CD14-positive monocyte (primary cell): ENCODE data around the gene LIN7A. TPM values are rescaled to one million over a fixed set of nuclear protein-coding genes. Genes with fewer than 3 reads are reported as not detected.
A peak's percentile ranks its signal among the peaks of the same experiment; 100 is the strongest.

Source experiments
- DNase-seq, 3 donors: peaks; one replicate each; pipeline ENCODE4 v3.0.0-alpha.2; 2011 to 2022
- H2AFZ ChIP-seq: 2 replicates; pipeline ENCODE4 v1.6.0; 2012; ENCODE audit warnings: mild to moderate bottlenecking, low read depth, low read length, inconsistent platforms; ENCODE audit not compliant: insufficient read depth, poor library complexity, severe bottlenecking
- H3K27ac ChIP-seq, 2 donors: 1 replicate in 1 of 2; 2 replicates in 1 of 2; pipeline ENCODE4 v1.5.1; 2012 to 2013; ENCODE audit warnings: low read length in 2 of 2, control low read depth in 1 of 2, inconsistent platforms in 1 of 2, low read depth in 1 of 2, mild to moderate bottlenecking in 1 of 2
- H3K27me3 ChIP-seq, 2 donors: one replicate each; pipeline versions ENCODE4 v1.6.0 to v1.6.1; 2011 to 2013; ENCODE audit warnings: low read length in 2 of 2; ENCODE audit not compliant: control insufficient read depth in 2 of 2, insufficient read depth in 2 of 2
- H3K36me3 ChIP-seq, 2 donors: replicated peaks in 1 of 2; 1 replicate in 1 of 2; 2 replicates in 1 of 2; pipeline versions ENCODE4 v1.5.1 to v1.6.1; 2012 to 2013; ENCODE audit warnings: low read length in 2 of 2, control low read depth in 1 of 2, inconsistent platforms in 1 of 2, mild to moderate bottlenecking in 1 of 2; ENCODE audit not compliant: insufficient read depth in 2 of 2, control insufficient read depth in 1 of 2
- H3K4me1 ChIP-seq, 2 donors: 1 replicate in 1 of 2; 2 replicates in 1 of 2; pipeline versions ENCODE4 v1.5.1 to v1.6.1; 2012 to 2013; ENCODE audit warnings: low read length in 2 of 2, control low read depth in 1 of 2, inconsistent platforms in 1 of 2, mild to moderate bottlenecking in 1 of 2, moderate library complexity in 1 of 2; ENCODE audit not compliant: insufficient read depth in 2 of 2, control insufficient read depth in 1 of 2
- H3K4me2 ChIP-seq: replicated peaks from 2 replicates; pipeline ENCODE3; 2012; ENCODE audit warnings: low read length, moderate library complexity, mild to moderate bottlenecking; ENCODE audit not compliant: poor library complexity, severe bottlenecking; ENCODE audit errors: extremely low read depth
- H3K4me3 ChIP-seq, 3 experiments: fragments of 200-600 bp in 1 of 3; sonication (generic) in 1 of 3; replicated peaks in 1 of 3; 1 replicate in 2 of 3; 2 replicates in 1 of 3; pipeline ENCODE4 v1.5.1; 2011 to 2013; ENCODE audit warnings: low read length in 3 of 3, mild to moderate bottlenecking in 3 of 3, control low read depth in 2 of 3, low read depth in 2 of 3, inconsistent platforms in 1 of 3, moderate library complexity in 1 of 3
- H3K79me2 ChIP-seq: 2 replicates; pipeline ENCODE4 v1.6.0; 2012; ENCODE audit warnings: mild to moderate bottlenecking, control low read depth, inconsistent platforms, low read length, moderate library complexity; ENCODE audit not compliant: insufficient read depth
- H3K9ac ChIP-seq: 2 replicates; pipeline ENCODE4 v1.6.0; 2017; ENCODE audit warnings: low read length, mild to moderate bottlenecking; ENCODE audit not compliant: insufficient read depth, poor library complexity, severe bottlenecking
- H3K9me3 ChIP-seq, 2 donors: replicated peaks in 1 of 2; 1 replicate in 1 of 2; 2 replicates in 1 of 2; pipeline versions ENCODE4 v1.5.1 to v1.6.1; 2012 to 2013; ENCODE audit warnings: low read length in 2 of 2, control low read depth in 1 of 2; ENCODE audit not compliant: control insufficient read depth in 1 of 2, insufficient read depth in 1 of 2
- H4K20me1 ChIP-seq: 2 replicates; pipeline ENCODE4 v1.6.0; 2012; ENCODE audit warnings: mild to moderate bottlenecking, low read length, control low read depth, moderate library complexity; ENCODE audit not compliant: insufficient read depth
- H3K27ac Mint-ChIP-seq, 7 donors: one replicate each; pipeline ENCODE4 v1.8.0; 2020; ENCODE audit warnings: mild to moderate bottlenecking in 7 of 7, mixed read lengths in 7 of 7, moderate library complexity in 6 of 7, inconsistent platforms in 2 of 7
- H3K27me3 Mint-ChIP-seq, 3 donors: one replicate each; pipeline ENCODE4 v1.8.0; 2021 to 2022; ENCODE audit warnings: low read depth in 3 of 3, mild to moderate bottlenecking in 3 of 3, mixed read lengths in 3 of 3, moderate library complexity in 3 of 3, inconsistent platforms in 1 of 3
- H3K36me3 Mint-ChIP-seq, 2 donors: one replicate each; pipeline ENCODE4 v1.8.0; 2020; ENCODE audit warnings: mixed read lengths in 2 of 2, inconsistent platforms in 1 of 2, mild to moderate bottlenecking in 1 of 2
- H3K4me1 Mint-ChIP-seq: one replicate; pipeline ENCODE4 v1.8.0; 2020; ENCODE audit warnings: mild to moderate bottlenecking, mixed read lengths
- H3K4me3 Mint-ChIP-seq, 2 donors: one replicate each; pipeline ENCODE4 v1.8.0; 2020; ENCODE audit warnings: mild to moderate bottlenecking in 2 of 2, mixed read lengths in 2 of 2, moderate library complexity in 1 of 2
- H3K9me3 Mint-ChIP-seq, 7 donors: one replicate each; pipeline ENCODE4 v1.8.0; 2020 to 2022; ENCODE audit warnings: mixed read lengths in 7 of 7, mild to moderate bottlenecking in 6 of 7, moderate library complexity in 6 of 7, inconsistent platforms in 2 of 7
- WGBS: methylation state at CpG from one replicate; pipeline ENCODE4 v1.1.5; 2013; ENCODE audit warnings: missing lambda C conversion rate; ENCODE audit not compliant: insufficient coverage; 5-methylcytosine and 5-hydroxymethylcytosine counted together
- intact Hi-C, 2 donors: fragments of 100-400 bp; cut with micrococcal nuclease; formaldehyde crosslinking; loops; one replicate each; pipeline versions ENCODE4 v1.15.0 to v1.15.1; 2023
- polyA plus RNA-seq, 3 donors: library from polyadenylated mRNA; depleted of rRNA in 1 of 3; unstranded in 2 of 3; stranded (reverse) in 1 of 3; fragments of 300-500 nt in 2 of 3; fragments of >200 nt in 1 of 3; fragmentation: Illumina TruSeq in 2 of 3; gene quantifications; 1 replicate in 2 of 3; 2 replicates in 1 of 3; pipeline ENCODE4 v1.2.3, GENCODE V29; 2012 to 2021
- small RNA-seq: library from RNA; depleted of rRNA; stranded (forward); fragments of <200 nt; gene quantifications from one replicate; pipeline ENCODE3, GENCODE V24; 2012; ENCODE audit warnings: low read depth; ENCODE audit not compliant: insufficient read length
- TF ChIP-seq, protein P1 (sequence below): fragments of 200-600 bp; IDR thresholded peaks from one replicate; pipeline ENCODE4 v1.8.0; 2022; ENCODE audit warnings: antibody characterized with exemption, mild to moderate bottlenecking

Gene LIN7A
- polyA plus RNA-seq, 3 donors, result 8.0 to 16.6 (median 15.2) TPM

DNA sequence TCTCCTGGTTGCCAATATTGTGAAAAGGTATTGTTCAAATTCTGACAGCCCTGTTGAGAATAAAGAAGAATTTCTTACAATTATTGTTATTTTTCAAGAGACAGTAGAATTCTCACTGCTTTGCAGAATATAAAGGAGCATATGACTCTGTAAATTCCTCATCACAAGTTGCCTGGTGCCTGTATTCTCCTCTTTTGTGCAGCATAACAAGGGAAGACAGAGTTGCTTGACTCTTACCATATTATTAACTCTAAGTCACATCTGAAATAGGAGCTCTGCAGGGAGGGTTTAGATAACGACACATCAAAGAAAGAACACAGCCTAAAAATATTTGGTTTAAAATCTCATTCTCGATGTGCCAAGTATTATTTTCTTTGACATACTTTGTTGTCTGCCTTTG is 189.9 kb downstream of the LIN7A start:
- Histone ChIP-seq H3K9ac (no peak overlapping the region), H3K4me1 (no peaks in the 10 kb centered on the region), H3K4me2 (no peak overlapping the region), H3K9me3 (no peaks in the 10 kb centered on the region), H3K27ac (no peak overlapping the region), H3K4me3 (no peak overlapping the region), H3K79me2 (no peaks in the 10 kb centered on the region), H2AFZ (no peak overlapping the region), H4K20me1 (no peaks in the 10 kb centered on the region), H3K36me3 (no peaks in the 10 kb centered on the region), H3K27me3 (no peaks in the 10 kb centered on the region)
- H3K4me1 Mint-ChIP-seq, result no peaks in the 10 kb centered on the region
- TF ChIP-seq, protein P1, sequence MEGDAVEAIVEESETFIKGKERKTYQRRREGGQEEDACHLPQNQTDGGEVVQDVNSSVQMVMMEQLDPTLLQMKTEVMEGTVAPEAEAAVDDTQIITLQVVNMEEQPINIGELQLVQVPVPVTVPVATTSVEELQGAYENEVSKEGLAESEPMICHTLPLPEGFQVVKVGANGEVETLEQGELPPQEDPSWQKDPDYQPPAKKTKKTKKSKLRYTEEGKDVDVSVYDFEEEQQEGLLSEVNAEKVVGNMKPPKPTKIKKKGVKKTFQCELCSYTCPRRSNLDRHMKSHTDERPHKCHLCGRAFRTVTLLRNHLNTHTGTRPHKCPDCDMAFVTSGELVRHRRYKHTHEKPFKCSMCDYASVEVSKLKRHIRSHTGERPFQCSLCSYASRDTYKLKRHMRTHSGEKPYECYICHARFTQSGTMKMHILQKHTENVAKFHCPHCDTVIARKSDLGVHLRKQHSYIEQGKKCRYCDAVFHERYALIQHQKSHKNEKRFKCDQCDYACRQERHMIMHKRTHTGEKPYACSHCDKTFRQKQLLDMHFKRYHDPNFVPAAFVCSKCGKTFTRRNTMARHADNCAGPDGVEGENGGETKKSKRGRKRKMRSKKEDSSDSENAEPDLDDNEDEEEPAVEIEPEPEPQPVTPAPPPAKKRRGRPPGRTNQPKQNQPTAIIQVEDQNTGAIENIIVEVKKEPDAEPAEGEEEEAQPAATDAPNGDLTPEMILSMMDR, result no peak
- intact Hi-C loops, result no loop called here
- no peaks in the 10 kb centered on the region for H3K36me3 Mint-ChIP-seq
- no CpG with 5 or more reads among the region's 2 CpGs for WGBS
- no peak overlapping the region for H3K27ac Mint-ChIP-seq
- H3K27me3 Mint-ChIP-seq, result peaks cover 0 to 15% (median 2%) of the 10 kb centered on the region in 3 donors
- H3K4me3 Mint-ChIP-seq, result no peak overlapping the region
- DNase-seq, result no peak
- H3K9me3 Mint-ChIP-seq, result peaks cover 0 to 4% (median 0%) of the 10 kb centered on the region in 7 donors

DNA sequence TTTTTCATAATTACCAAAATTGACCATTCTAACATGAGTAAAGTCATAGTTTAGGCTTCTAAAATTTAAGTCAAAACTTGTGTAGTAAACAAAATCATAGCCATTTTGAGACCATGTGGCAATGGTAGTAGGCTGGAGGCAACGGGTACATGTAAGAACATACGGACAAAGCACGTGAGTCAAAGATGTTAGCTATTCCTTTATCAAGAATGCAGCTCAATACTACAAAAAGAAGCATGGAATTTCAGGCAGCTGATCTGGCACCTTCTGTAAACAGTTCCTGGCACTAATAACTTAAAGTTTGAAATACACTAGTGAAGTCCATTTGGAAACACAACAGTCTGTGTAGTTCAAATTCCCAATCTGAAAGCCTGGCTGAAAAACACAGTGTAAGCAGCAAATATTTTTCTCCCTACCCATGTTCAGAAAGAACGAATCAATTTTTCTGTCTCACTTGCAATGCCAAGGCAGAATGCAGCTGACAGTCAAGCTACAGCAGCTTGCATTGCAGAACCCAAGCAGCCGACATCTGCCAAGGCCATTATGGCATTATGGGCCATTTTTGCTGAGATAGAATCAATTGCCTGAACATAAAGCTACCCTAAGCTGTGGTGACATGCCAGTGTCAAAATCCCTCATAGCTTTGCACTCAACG is 191.8 kb downstream of the LIN7A start:
- Histone ChIP-seq H3K79me2 (no peaks in the 10 kb centered on the region), H3K4me1 (no peaks in the 10 kb centered on the region), H3K36me3 (no peaks in the 10 kb centered on the region), H3K4me2 (no peak overlapping the region), H3K27me3 (no peaks in the 10 kb centered on the region), H2AFZ (no peak overlapping the region), H4K20me1 (no peaks in the 10 kb centered on the region), H3K9me3 (no peaks in the 10 kb centered on the region), H3K27ac (no peak overlapping the region), H3K9ac (no peak overlapping the region), H3K4me3 (no peak overlapping the region)
- peaks cover 0 to 25% (median 3%) of the 10 kb centered on the region in 3 donors for H3K27me3 Mint-ChIP-seq
- H3K36me3 Mint-ChIP-seq, result no peaks in the 10 kb centered on the region
- no peaks in the 10 kb centered on the region for H3K4me1 Mint-ChIP-seq
- 67% methylated on average over 3 of the region's 6 CpGs for WGBS
- TF ChIP-seq, protein P1, result no peak
- peaks cover 0 to 4% (median 0%) of the 10 kb centered on the region in 7 donors for H3K9me3 Mint-ChIP-seq
- intact Hi-C loops, result no loop called here
- peak overlapping the region in 1 of 7 donors; percentile 33 for H3K27ac Mint-ChIP-seq
- H3K4me3 Mint-ChIP-seq, result no peak overlapping the region
- no peak for DNase-seq

Small RNA genes lying within 50 kb of the gene (small RNA-seq; reads per million reads assigned to genes)
- gene MIR617 (not detected), gene MIR618 (1.2 reads per million)

Other genes starting within 250 kb of the LIN7A start
- gene MYF6, start 230.3 kb downstream of the LIN7A start, polyA plus RNA-seq, result not detected
- gene MYF5, start 221.0 kb downstream of the LIN7A start, polyA plus RNA-seq, result not detected
- gene ACSS3, start 140.1 kb upstream of the LIN7A start, polyA plus RNA-seq, result under 1 TPM in 2 of 3 donors, not detected in 1; 0.09 to 0.16 TPM